Motor neuron (in vitro differentiated cells): Measurements from ENCODE around the gene SCYL1. TPM values are rescaled to one million over a fixed set of nuclear protein-coding genes. Genes with fewer than 3 reads are reported as not detected.

Source experiments
- ATAC-seq, 8 experiments: fragments of 200-7000 bp; cut with Tn5 transposase; replicated peaks in 6 of 8; 2 replicates each; pipeline ENCODE4 v1.8.0; 2021; ENCODE audit warnings: mild to moderate bottlenecking in 8 of 8, moderate library complexity in 8 of 8
- H3K27ac ChIP-seq, 2 donors: fragments of 250-450 bp; sonication (Bioruptor Pico); 2 replicates each; pipeline ENCODE4 v1.9.0; 2021; ENCODE audit warnings: antibody characterized with exemption in 2 of 2, mild to moderate bottlenecking in 2 of 2, moderate library complexity in 1 of 2
- H3K4me1 ChIP-seq, 2 donors: fragments of 250-450 bp; sonication (Bioruptor Pico); replicated peaks in 1 of 2; 2 replicates each; pipeline ENCODE4 v1.6.1; 2021; ENCODE audit warnings: antibody characterized with exemption in 2 of 2, mild to moderate bottlenecking in 2 of 2, moderate library complexity in 1 of 2
- H3K4me3 ChIP-seq, 5 donors: fragments of 250-450 bp; sonication (Bioruptor Pico); 2 replicates each; pipeline ENCODE4 v1.9.0; 2021; ENCODE audit warnings: antibody characterized with exemption in 5 of 5, mild to moderate bottlenecking in 5 of 5, moderate library complexity in 4 of 5
- WGBS, 10 experiments: fragments of 450-650 bp; shearing (Covaris generic); methylation state at CpG; one replicate each; pipeline ENCODE4 v1.0.0; 2022; 5-methylcytosine and 5-hydroxymethylcytosine counted together
- in situ Hi-C, 9 experiments: fragments of 400-800 bp; cut with MboI; loops; one replicate each; pipeline ENCODE4 v1.15.0; 2021; ENCODE audit warnings: low sequenced_read_pairs in 9 of 9, low pct_unique_long_range_greater_than_20kb in 2 of 9; ENCODE audit not compliant: unreplicated experiment in 9 of 9
- total RNA-seq, 8 experiments: library from RNA; unstranded; fragments of 300-600 nt; gene quantifications; 2 replicates each; pipeline versions ENCODE4 v1.2.3 to v1.2.4, GENCODE V29; 2022

The SCYL1 gene
- total RNA-seq, 8 experiments from 2014 or later = 39.2 to 119 (median 57.7) TPM

GRCh38 chr11:65536412-65537295 lies 11.8 kb downstream of the SCYL1 start:
- Histone ChIP-seq H3K4me1 (peaks cover 5 to 14% of the 10 kb centered on the region in 2 donors), H3K27ac (no peak overlapping the region), H3K4me3 (no peak overlapping the region)
- 87 to 100% (median 90%) methylated on average over 2 to 3 of the region's 12 CpGs; no CpG with 5 or more reads in 7 of the 10 experiments for WGBS, 10 experiments
- no peak for ATAC-seq
- in situ Hi-C loops = no loop called here

GRCh38 chr11:65537296-65537597 lies 12.4 kb downstream of the SCYL1 start:
- in situ Hi-C loops = no loop called here
- no CpG with 5 or more reads among the region's 2 CpGs for WGBS, 10 experiments
- Histone ChIP-seq H3K27ac (no peak overlapping the region), H3K4me1 (peaks cover 5 to 14% of the 10 kb centered on the region in 2 donors), H3K4me3 (no peak overlapping the region)
- ATAC-seq = no peak

- H3K4me1 ChIP-seq = peaks cover 5 to 14% of the 10 kb centered on the region in 2 donors
- no peak overlapping the region for H3K27ac ChIP-seq
- in situ Hi-C loops = no loop called here
- no peak overlapping the region for H3K4me3 ChIP-seq
- no peak for ATAC-seq
- WGBS, 10 experiments = 83 to 100% (median 94%) methylated on average over 1 to 8 of the region's 18 CpGs; no CpG with 5 or more reads in 6 of the 10 experiments
Observed at GRCh38 chr11:65537620-65538231, 12.8 kb downstream of the SCYL1 start.

- ATAC-seq = peak in 1 of 8 experiments; percentile 3
- Histone ChIP-seq H3K4me3 (peak overlapping the region in 3 of 5 donors; percentile 8 to 42 (median 30)), H3K27ac (no peak overlapping the region), H3K4me1 (peaks cover 5 to 14% of the 10 kb centered on the region in 2 donors)
- 58 to 86% (median 60%) methylated on average over 1 to 12 of the region's 43 CpGs; no CpG with 5 or more reads in 7 of the 10 experiments for WGBS, 10 experiments
- in situ Hi-C loops = no loop called here
Observed at GRCh38 chr11:65538232-65538914, 13.5 kb downstream of the SCYL1 start.

GRCh38 chr11:65538915-65539743 lies 14.2 kb downstream of the SCYL1 start:
- ATAC-seq = peak in 4 of 8 experiments; percentile 7 to 20 (median 9)
- Histone ChIP-seq H3K27ac (no peak overlapping the region), H3K4me1 (peaks cover 5 to 14% of the 10 kb centered on the region in 2 donors), H3K4me3 (peak overlapping the region; percentile 8 to 42 (median 34))
- in situ Hi-C loops = no loop called here
- 3 to 100% methylated on average over 1 to 12 of the region's 92 CpGs; no CpG with 5 or more reads in 8 of the 10 experiments for WGBS, 10 experiments

GRCh38 chr11:65539744-65540289 lies 14.9 kb downstream of the SCYL1 start:
- peak in 1 of 8 experiments; percentile 75 for ATAC-seq
- 33% methylated on average over 3 of the region's 60 CpGs; no CpG with 5 or more reads in 9 of the 10 experiments for WGBS, 10 experiments
- Histone ChIP-seq H3K27ac (no peak overlapping the region), H3K4me3 (peak overlapping the region; percentile 27 to 42 (median 34)), H3K4me1 (peaks cover 5 to 14% of the 10 kb centered on the region in 2 donors)
- in situ Hi-C loops = no loop called here

GRCh38 chr11:65540290-65541092 lies 15.6 kb downstream of the SCYL1 start:
- Histone ChIP-seq H3K27ac (peak overlapping the region in 1 of 2 donors; percentile 30), H3K4me1 (peaks cover 5 to 14% of the 10 kb centered on the region in 2 donors), H3K4me3 (peak overlapping the region; percentile 27 to 42 (median 34))
- in situ Hi-C loops = no loop called here
- ATAC-seq = peak; percentile 74 to 83 (median 82)
- WGBS, 10 experiments = 0% methylated on average over 3 to 8 of the region's 78 CpGs; no CpG with 5 or more reads in 8 of the 10 experiments

GRCh38 chr11:65541093-65541982 lies 16.5 kb downstream of the SCYL1 start:
- Histone ChIP-seq H3K4me1 (peaks cover 11 to 14% of the 10 kb centered on the region in 2 donors), H3K27ac (no peak overlapping the region), H3K4me3 (peak overlapping the region in 4 of 5 donors; percentile 30 to 42 (median 34))
- in situ Hi-C loops = no loop called here
- 20 to 100% (median 56%) methylated on average over 1 to 5 of the region's 18 CpGs; no CpG with 5 or more reads in 4 of the 10 experiments for WGBS, 10 experiments
- ATAC-seq = no peak

GRCh38 chr11:65542738-65543390 lies 18.0 kb downstream of the SCYL1 start:
- WGBS, 10 experiments = 33 to 100% (median 75%) methylated on average over 1 of the region's 3 CpGs; no CpG with 5 or more reads in 5 of the 10 experiments
- Histone ChIP-seq H3K4me3 (no peak overlapping the region), H3K27ac (no peak overlapping the region), H3K4me1 (peaks cover 13 to 17% of the 10 kb centered on the region in 2 donors)
- no peak for ATAC-seq
- in situ Hi-C loops = no loop called here

- Histone ChIP-seq H3K4me3 (peak overlapping the region in 2 of 5 donors; percentile 28 to 31), H3K27ac (no peak overlapping the region), H3K4me1 (peaks cover 0 to 12% of the 10 kb centered on the region in 2 donors)
- peak in 5 of 8 experiments; percentile 1 to 6 (median 1) for ATAC-seq
- WGBS, 10 experiments = 0 to 94% (median 60%) methylated on average over 1 to 4 of the region's 4 CpGs; no CpG with 5 or more reads in 3 of the 10 experiments
- in situ Hi-C loops = no loop called here
Observed at GRCh38 chr11:65545853-65546216, 21.0 kb downstream of the SCYL1 start.
